K562 (cell line): ENCODE measurements around the gene SYNE1. TPM values are rescaled to one million over a fixed set of nuclear protein-coding genes. Genes with fewer than 3 reads are reported as not detected.

ENCODE experiments used
- ATAC-seq: fragments of 200-7000 bp; cut with Tn5 transposase; 3 replicates; pipeline ENCODE4 v1.9.1; 2020; ENCODE audit warnings: moderate library complexity
- BruUV-seq: library from RNA; stranded (reverse); fragments of 400-500 nt; replicated peaks from 2 replicates; lab custom pipeline; 2021; lab: Mats Ljungman, UMichigan
- CTCF ChIA-PET: fragments of 300-600 bp; formaldehyde crosslinking; extraction: SDS; loops from one replicate; lab custom pipeline; 2021; ENCODE audit warnings: low intra/inter-chr PET ratio; lab: Yijun Ruan, JAX
- POLR2A ChIA-PET: fragments of 300-600, 350-650 bp; sonication (Branson Sonifier 250); formaldehyde crosslinking; extraction: SDS; loops from one replicate; lab custom pipeline; 2021; ENCODE audit warnings: antibody characterized with exemption, inconsistent platforms; lab: Yijun Ruan, JAX
- DNase-seq, 4 experiments: peaks; one replicate each; pipeline versions ENCODE4 v3.0.0 to v3.0.0-alpha.2; 2011 to 2018; ENCODE audit warnings: low spot score in 3 of 4, mixed read lengths in 3 of 4; ENCODE audit errors: extremely low read depth in 1 of 4
- FAIRE-seq: peaks from 2 replicates; lab custom pipeline; 2011; peaks lifted over from hg19 to GRCh38; lab: Jason Lieb, UNC
- H2AFZ ChIP-seq: 2 replicates; pipeline ENCODE4 v1.6.0; 2011; ENCODE audit warnings: low read depth, low read length, control low read depth, inconsistent platforms
- H3K27ac ChIP-seq: fragments of 200-600 bp; 3 replicates; pipeline ENCODE4 v1.8.0; 2011; ENCODE audit warnings: low read depth, mild to moderate bottlenecking, control low read depth, inconsistent platforms, low read length, moderate library complexity, mixed read lengths; ENCODE audit errors: extremely low read depth
- H3K27me3 ChIP-seq, 2 experiments: fragments of 300-600 bp in 1 of 2; 2 replicates in 1 of 2; 3 replicates in 1 of 2; pipeline versions ENCODE4 v1.6.0 to v1.8.0; 2011; ENCODE audit warnings: inconsistent platforms in 2 of 2, low read length in 2 of 2, mild to moderate bottlenecking in 1 of 2, mixed read lengths in 1 of 2, moderate library complexity in 1 of 2; ENCODE audit not compliant: control insufficient read depth in 2 of 2, insufficient read depth in 2 of 2
- H3K36me3 ChIP-seq: fragments of 300-600 bp; 3 replicates; pipeline ENCODE4 v1.8.0; 2011; ENCODE audit warnings: mild to moderate bottlenecking, low read length, inconsistent platforms; ENCODE audit not compliant: control insufficient read depth, insufficient read depth
- H3K4me1 ChIP-seq, 2 experiments: fragments of 200-600 bp in 1 of 2; replicated peaks in 1 of 2; 2 replicates in 1 of 2; 3 replicates in 1 of 2; pipeline versions ENCODE4 v1.5.1 to v1.8.0; 2011; ENCODE audit warnings: inconsistent platforms in 2 of 2, low read length in 2 of 2, mild to moderate bottlenecking in 1 of 2, mixed read lengths in 1 of 2, moderate library complexity in 1 of 2; ENCODE audit not compliant: control insufficient read depth in 2 of 2, insufficient read depth in 2 of 2
- H3K4me2 ChIP-seq: 2 replicates; pipeline ENCODE4 v1.6.1; 2011; ENCODE audit warnings: low read length, control low read depth, inconsistent platforms, mixed read lengths; ENCODE audit not compliant: insufficient read depth
- H3K4me3 ChIP-seq: fragments of 200-600 bp; sonication (generic), shearing (Covaris generic); 2 replicates; pipeline ENCODE4 v1.5.1; 2016; ENCODE audit warnings: control low read depth, inconsistent platforms
- H3K79me2 ChIP-seq: fragments of 200-600 bp; 3 replicates; pipeline ENCODE4 v1.8.0; 2011; ENCODE audit warnings: low read length, inconsistent platforms; ENCODE audit not compliant: control insufficient read depth, insufficient read depth
- H3K9ac ChIP-seq, 2 experiments: 2 replicates each; pipeline versions ENCODE4 v1.6.0 to v1.6.1; 2011; ENCODE audit warnings: low read depth in 2 of 2, low read length in 2 of 2, control low read depth in 1 of 2, inconsistent platforms in 1 of 2, mild to moderate bottlenecking in 1 of 2, mixed read lengths in 1 of 2; ENCODE audit not compliant: insufficient read depth in 1 of 2
- H3K9me1 ChIP-seq: one replicate; pipeline ENCODE4 v1.6.0; 2011; ENCODE audit warnings: inconsistent platforms, mild to moderate bottlenecking, low read length, moderate library complexity; ENCODE audit not compliant: control insufficient read depth, insufficient read depth
- H3K9me3 ChIP-seq: replicated peaks from 2 replicates; pipeline ENCODE4 v1.5.1; 2011; ENCODE audit warnings: low read depth, low read length, inconsistent platforms; ENCODE audit not compliant: control insufficient read depth, insufficient read depth
- H4K20me1 ChIP-seq: replicated peaks from 2 replicates; pipeline ENCODE4 v1.6.1; 2011; ENCODE audit warnings: low read length, inconsistent platforms, mixed read lengths; ENCODE audit not compliant: control insufficient read depth, insufficient read depth
- HOMEZ ChIP-seq: fragments of 250-450 bp; sonication (Bioruptor Pico); IDR thresholded peaks from 2 replicates; pipeline ENCODE4 v1.4.0; 2020; ENCODE audit warnings: mild to moderate bottlenecking, moderate library complexity
- MEF2A ChIP-seq: IDR thresholded peaks from 2 replicates; pipeline ENCODE4 v1.6.1; 2011; ENCODE audit warnings: low read depth, mild to moderate bottlenecking, low read length, moderate library complexity; ENCODE audit not compliant: control insufficient read depth
- MIER1 ChIP-seq: fragments of 450-650 bp; IDR thresholded peaks from 2 replicates; pipeline ENCODE4 v1.6.1; 2016; ENCODE audit warnings: antibody characterized with exemption, mild to moderate bottlenecking, low read depth
- SAP30 ChIP-seq: fragments of 200-600 bp; sonication (generic); IDR thresholded peaks from 2 replicates; pipeline ENCODE4 v1.6.1; 2012; ENCODE audit warnings: borderline replicate concordance, low read depth, mild to moderate bottlenecking, moderate library complexity, low read length, control low read depth, inconsistent platforms; ENCODE audit not compliant: insufficient read depth, poor library complexity, severe bottlenecking
- SMARCA5 ChIP-seq: fragments of 450-650 bp; IDR thresholded peaks from 2 replicates; pipeline ENCODE4 v1.6.1; 2016
- XRCC3 ChIP-seq: fragments of 450-650 bp; IDR thresholded peaks from 2 replicates; pipeline ENCODE4 v1.6.1; 2017; ENCODE audit warnings: mild to moderate bottlenecking, moderate library complexity
- ZBTB33 ChIP-seq: sonication (generic); formaldehyde crosslinking; IDR thresholded peaks from 2 replicates; pipeline ENCODE4 v1.8.1; 2023; ENCODE audit warnings: mild to moderate bottlenecking, missing genetic modification reagents
- ZNF146 ChIP-seq: IDR thresholded peaks from one replicate; pipeline ENCODE4 v1.6.1; 2018; ENCODE audit warnings: missing compliant biosample characterization; ENCODE audit not compliant: unreplicated experiment
- ZNF395 ChIP-seq: fragments of 200-800 bp; sonication (Bioruptor generic); IDR thresholded peaks from 2 replicates; pipeline ENCODE4 v1.6.1; 2017; ENCODE audit warnings: missing genetic modification characterization, missing compliant biosample characterization
- ZNF408 ChIP-seq: fragments of 250-450 bp; sonication (Bioruptor Pico); IDR thresholded peaks from 2 replicates; pipeline ENCODE4 v1.4.0; 2020; ENCODE audit warnings: low read depth, mild to moderate bottlenecking, moderate library complexity
- ZNF512 ChIP-seq: IDR thresholded peaks from 2 replicates; pipeline ENCODE4 v1.6.1; 2016; ENCODE audit warnings: missing genetic modification characterization, missing compliant biosample characterization
- ZNF696 ChIP-seq: fragments of 250-450 bp; sonication (Bioruptor Pico); conservative IDR thresholded peaks from 2 replicates; pipeline ENCODE4 v1.4.0; 2020; ENCODE audit warnings: mild to moderate bottlenecking, moderate library complexity
- in situ Hi-C: fragments of 300-500 bp; cut with MboI; formaldehyde crosslinking; loops from 4 replicates; pipeline ENCODE4 v1.15.0; 2018; ENCODE audit warnings: inconsistent platforms, mixed read lengths
- intact Hi-C: fragments of 100-400 bp; cut with micrococcal nuclease; formaldehyde crosslinking; loops from 2 replicates; pipeline ENCODE4 v1.14.2; 2022
- polyA plus RNA-seq, 8 experiments: library from polyadenylated mRNA; depleted of rRNA in 4 of 8; stranded (reverse) in 5 of 8; unstranded in 3 of 8; fragments of >200 nt; fragmentation: Nextera tagmentation in 2 of 8; fragmentation: Illumina TruSeq in 1 of 8; extraction: Ambion mirVana in 2 of 8; extraction: Trizol in 1 of 8; gene quantifications; 2 replicates each; pipeline versions ENCODE4 v1.2.1 to v1.2.3, GENCODE V29; 2011 to 2014; ENCODE audit warnings: inconsistent platforms in 1 of 8, missing spikeins in 1 of 8
- total RNA-seq, 7 experiments: library from RNA; depleted of rRNA in 6 of 7; stranded (reverse); fragments of >200 nt in 6 of 7; fragmentation: Illumina TruSeq in 2 of 7; extraction: Trizol in 2 of 7; gene quantifications; 2 replicates each; pipeline versions ENCODE4 v1.2.1 to v1.2.3, GENCODE V29; 2011 to 2021; ENCODE audit warnings: low replicate concordance in 1 of 7

The SYNE1 gene
- total and polyA plus RNA-seq, 9 of the 15 experiments (the other 6 are each of a cell fraction or from before 2014, with no cell fraction given) = under 0.01 to 0.42 (median 0.08) TPM; not detected in 1

GRCh38 chr6:152673236-152673635, 36.1 kb upstream of the SYNE1 start:
- Histone ChIP-seq H3K4me3 (no peak overlapping the region), H3K79me2 (no peaks in the 10 kb centered on the region), H3K27me3 (no peaks in the 10 kb centered on the region), H3K27ac (no peak overlapping the region), H3K9me1 (no peaks in the 10 kb centered on the region), H3K9ac (no peak overlapping the region), H3K9me3 (no peaks in the 10 kb centered on the region), H4K20me1 (no peaks in the 10 kb centered on the region), H3K36me3 (no peaks in the 10 kb centered on the region), H3K4me2 (no peak overlapping the region), H3K4me1 (no peaks in the 10 kb centered on the region), H2AFZ (no peak overlapping the region)
- no peak for ATAC-seq
- POLR2A ChIA-PET = no interaction called here
- no peak for TF ChIP-seq MEF2A
- no peak for TF ChIP-seq ZNF696 (CRISPR knock-in tag)
- no peak for TF ChIP-seq MIER1
- no peak for TF ChIP-seq HOMEZ (CRISPR knock-in tag)
- TF ChIP-seq SAP30 = no peak
- TF ChIP-seq ZBTB33 = no peak
- no peak for TF ChIP-seq ZNF408
- no peak for TF ChIP-seq XRCC3
- no peak for TF ChIP-seq ZNF512 (tag)
- TF ChIP-seq ZNF146 (CRISPR knock-in tag) = no peak
- TF ChIP-seq SMARCA5 = no peak
- TF ChIP-seq ZNF395 (CRISPR knock-in tag) = no peak
- in situ Hi-C loops (no loop called here), intact Hi-C loops (no loop called here)
- DNase-seq = no peak
- CTCF ChIA-PET = no interaction called here
- BruUV-seq = no TSS peak
- no peak for FAIRE-seq
